GM18909 (cell line): ENCODE results near the gene HNMT.
"Not testable (repeated sequence)": the region's sequence is repeated elsewhere in the genome, so short reads cannot be mapped to it uniquely, and the experiment has no call there.

Source experiments
- ATAC-seq: cut with Tn5 transposase; IDR thresholded peaks from one replicate; pipeline ENCODE4 v1.9.1; 2021; ENCODE audit warnings: mild to moderate bottlenecking; ENCODE audit not compliant: unreplicated experiment, poor library complexity

The HNMT gene

DNA sequence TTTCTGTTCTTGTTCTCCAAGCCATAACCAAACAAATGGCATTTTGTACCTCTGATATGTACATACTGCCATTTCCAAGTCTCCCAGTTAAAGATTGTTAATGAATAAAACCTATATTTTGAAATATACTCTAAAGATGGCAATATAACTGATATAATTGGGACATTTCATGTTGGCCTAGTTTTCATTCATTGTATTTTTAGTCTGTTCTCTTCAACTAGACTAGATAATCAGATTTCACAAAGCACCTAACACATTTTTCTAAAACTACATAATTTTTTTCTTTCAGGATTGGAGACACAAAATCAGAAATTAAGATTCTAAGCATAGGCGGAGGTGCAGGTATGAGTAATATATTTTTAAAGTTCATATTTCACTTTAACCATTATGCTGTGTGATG lies 5.6 kb downstream of the HNMT start:
- no peak for ATAC-seq

DNA sequence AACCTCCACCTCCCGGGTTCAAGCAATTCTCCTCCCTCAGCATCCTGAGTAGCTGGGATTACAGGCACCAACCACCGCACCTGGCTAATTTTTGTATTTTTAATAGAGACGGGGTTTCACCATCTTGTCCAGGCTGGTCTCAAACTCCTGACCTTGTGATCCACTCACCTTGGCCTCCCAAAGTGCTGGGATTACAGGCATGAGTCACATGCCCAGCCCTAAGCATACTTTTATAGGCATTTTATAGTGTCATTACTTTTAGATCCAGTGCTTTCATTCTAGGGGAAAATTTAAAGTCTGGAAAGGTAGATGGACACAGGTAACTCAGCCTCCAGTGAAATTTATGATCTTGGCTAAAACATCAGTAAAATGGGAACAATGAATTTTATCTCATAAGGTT lies 7.0 kb downstream of the HNMT start:
- ATAC-seq, result not testable (repeated sequence)

- ATAC-seq, result no peak
Observed at GRCh38 chr2:137973280-137973679, 9.0 kb downstream of the HNMT start.

GRCh38 chr2:137975280-137976271 lies 11.3 kb downstream of the HNMT start:
- no peak for ATAC-seq

DNA sequence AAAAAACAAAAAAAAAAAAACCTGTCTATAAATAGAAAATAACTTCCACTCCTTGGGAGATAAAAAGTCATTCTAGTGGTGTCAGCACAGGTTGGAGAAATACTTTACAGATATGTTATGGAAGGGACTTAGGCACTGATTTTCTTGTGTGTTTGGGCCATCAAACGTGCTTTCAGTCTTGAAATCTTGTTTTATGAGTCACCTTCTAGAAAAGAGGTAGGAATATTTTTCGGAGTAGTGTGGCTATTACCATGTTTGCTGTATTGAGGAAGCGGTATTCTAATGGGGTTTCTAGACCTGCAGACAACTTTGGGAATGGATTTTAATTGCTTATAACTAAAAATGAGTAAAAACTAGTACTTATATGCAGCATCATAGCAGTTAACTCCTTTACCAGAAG lies 12.0 kb downstream of the HNMT start:
- ATAC-seq, result no peak

DNA sequence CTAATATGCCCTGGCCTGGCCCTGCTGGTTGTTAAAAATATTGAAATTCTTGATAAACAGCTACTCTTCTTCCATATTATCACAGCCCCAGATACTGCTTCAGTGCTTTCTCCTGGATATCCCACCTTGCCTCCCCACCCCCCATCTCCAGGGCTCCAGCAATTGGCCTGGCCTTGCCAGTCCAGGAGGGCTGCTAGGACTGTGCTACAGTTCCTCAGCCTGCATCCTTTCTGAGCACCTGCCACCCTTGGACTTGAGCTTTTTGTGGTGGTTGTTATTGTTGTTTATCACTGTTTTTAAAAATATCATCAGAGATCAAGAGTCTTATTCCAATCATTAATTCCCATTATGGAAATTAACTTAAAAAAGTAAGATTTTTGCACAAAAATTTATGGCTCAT lies 13.5 kb downstream of the HNMT start:
- ATAC-seq, result no peak

GRCh38 chr2:137980459-137980858 lies 16.2 kb downstream of the HNMT start:
- no peak for ATAC-seq

DNA sequence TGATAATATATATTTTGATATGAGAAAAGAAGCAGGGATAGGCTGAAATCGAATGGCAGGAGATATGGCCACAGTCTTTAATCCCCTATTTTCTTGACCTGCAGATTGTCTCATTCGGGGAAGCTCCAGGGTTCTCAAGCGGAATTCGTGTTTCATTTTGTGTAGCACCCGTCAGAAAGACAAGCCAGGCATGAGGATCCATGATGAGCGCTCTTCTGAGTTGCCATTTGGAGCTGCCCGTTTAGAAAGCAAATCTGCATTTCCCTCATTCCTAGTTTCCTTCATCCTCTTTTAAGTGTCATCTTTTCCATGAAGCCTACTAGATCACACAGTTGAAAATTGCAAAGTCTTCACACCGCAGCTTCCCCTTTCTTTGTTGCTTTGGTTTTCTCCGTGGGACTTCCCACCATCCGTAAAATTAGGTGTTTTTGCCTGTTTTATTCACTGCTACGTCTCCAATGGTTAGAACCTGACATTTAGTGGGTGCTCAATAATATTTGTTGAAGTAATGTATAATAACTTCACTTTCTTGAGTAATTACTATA lies 16.9 kb downstream of the HNMT start:
- ATAC-seq, result no peak

GRCh38 chr2:137983581-137983980 lies 19.3 kb downstream of the HNMT start:
- no peak for ATAC-seq

DNA sequence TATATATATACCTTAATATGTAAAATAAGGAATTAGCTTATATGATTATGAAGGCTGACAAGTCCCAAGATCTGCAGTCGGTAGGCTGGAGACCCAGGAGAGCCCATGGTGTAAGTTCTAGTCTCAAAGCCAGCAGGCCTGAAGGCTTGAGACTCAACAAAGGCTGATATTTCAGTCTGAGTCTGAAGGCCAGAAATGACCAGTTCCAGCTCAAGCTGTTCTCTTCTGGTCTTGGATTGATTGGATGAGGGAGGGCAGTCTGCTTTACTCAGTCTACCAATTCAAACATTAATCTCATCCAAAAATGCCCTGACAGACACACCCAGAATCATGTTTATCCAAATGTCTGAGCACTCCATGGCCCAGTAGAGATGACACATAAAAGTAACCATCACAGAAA lies 22.0 kb downstream of the HNMT start:
- no peak for ATAC-seq

DNA sequence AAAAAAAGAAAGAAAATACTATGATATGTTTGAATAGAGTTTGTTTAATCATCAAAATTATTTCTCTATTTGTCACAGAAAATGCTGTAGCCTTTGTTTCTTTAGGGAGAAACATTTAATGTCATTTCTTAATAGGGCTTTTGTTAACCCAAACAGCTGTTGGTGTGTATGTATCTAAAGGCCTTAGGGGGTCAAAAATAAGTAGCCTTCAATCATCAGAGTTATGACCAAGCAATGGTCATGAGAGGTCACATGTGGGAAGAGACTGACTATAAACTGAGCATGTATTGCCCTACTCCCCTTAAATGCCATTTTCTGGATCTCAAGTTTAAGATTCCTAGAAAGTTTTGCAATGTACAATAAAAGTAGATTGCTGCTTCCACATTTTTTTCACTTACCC lies 22.7 kb downstream of the HNMT start:
- ATAC-seq, result no peak

DNA sequence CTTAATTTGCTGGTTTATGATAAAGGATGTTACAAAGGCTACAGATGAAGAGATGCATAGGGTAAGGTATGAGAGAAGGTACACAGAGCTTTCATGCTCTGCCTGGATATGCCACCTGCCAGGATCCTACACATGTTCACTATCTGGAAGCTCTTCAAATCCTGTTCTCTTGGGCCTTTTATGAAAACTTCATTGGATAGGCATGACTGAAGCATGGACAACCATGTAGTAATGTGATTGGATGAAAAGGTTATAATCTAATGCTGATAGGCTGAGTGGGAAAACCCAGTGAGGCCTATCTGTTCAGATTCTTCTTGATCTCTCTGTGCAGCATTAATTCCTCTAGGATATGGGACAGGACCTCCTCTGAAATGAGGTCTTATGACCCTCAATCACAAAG lies 26.8 kb downstream of the HNMT start:
- ATAC-seq, result no peak

DNA sequence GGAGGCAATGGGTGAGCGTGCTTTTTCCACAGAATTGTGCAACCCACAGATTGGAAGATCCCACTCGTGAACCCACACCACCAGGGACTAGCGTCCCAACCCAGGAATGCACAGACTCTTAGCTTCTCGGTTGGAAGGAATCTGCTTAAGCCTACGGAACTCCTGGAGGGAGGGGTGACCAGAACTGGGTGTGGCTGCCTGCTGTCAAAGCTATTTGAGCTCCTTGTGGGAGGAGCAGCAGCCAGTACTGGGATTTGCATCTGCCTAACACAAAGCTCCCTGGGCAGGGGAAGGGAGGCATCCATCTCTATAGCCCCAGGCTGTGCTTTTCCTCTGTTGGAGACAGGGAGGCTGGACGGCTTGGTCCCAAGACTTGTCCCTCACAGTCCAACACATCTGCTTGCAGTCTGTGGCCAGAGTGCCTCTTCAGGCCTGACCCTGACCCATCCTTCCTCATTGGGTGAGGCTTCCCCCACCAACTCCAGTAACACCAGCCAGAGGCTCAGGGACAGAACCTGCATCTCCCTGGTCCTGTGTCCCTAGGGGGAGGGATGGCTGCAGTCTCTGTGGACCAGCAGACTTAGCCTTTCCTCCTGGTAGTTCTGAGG lies 27.9 kb downstream of the HNMT start:
- ATAC-seq, result no peak

DNA sequence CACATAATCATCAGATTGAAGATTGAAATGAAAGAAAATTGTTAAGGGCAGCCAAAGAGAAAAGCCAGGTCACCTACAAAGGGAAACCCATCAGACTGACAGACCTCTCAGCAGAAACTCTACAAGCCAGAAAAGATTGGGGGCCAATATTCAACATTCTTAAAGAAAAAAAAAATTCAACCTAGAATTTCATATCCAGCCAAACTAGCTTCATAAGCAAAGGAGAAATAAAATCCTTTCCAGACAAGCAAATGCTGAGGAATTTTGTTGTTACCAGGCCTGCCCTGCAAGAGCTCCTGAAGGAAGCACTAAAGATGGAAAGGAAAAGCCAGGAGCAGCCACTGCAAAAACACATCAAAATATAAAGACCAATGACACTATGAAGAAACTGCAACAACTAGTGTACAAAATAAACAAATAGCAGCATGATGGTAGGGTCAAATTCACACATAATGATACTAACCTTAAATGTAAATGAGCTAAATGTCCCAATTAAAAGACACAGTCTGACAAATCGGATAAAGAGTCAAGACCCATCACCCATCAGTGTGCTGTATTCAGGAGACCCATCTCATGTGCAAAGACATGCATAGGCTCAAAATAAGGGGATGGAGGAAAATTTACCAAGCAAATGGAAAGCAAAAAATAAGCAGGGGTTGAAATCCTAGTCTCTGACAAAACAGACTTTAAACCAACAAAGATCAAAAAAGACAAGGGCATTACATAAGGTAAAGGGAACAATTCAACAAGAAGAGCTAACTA lies 29.6 kb downstream of the HNMT start:
- ATAC-seq, result not testable (repeated sequence)

DNA sequence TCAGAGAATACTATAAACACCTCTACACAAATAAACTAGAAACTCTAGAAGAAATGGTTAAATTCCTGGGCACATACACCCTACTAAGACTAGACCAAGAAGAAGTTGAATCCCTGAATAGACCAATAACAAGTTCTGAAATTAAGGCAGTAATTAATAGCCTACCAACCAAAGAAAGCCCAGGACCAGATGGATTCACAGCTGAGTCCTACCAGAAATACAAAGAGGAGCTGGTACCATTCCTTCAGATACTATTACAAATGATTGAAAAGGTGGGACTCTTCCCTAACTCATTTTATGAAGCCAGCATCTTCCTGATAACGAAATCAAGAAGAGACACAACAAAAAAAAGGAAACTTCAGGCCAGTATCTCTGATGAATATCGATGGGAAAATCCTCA lies 31.1 kb downstream of the HNMT start:
- ATAC-seq, result not testable (repeated sequence)

GRCh38 chr2:137996158-137996557 lies 31.9 kb downstream of the HNMT start:
- not testable (repeated sequence) for ATAC-seq

- no peak for ATAC-seq
Observed at GRCh38 chr2:137997733-137998132, 33.5 kb downstream of the HNMT start.

- no peak for ATAC-seq
Observed at GRCh38 chr2:137998503-137998902, 34.2 kb downstream of the HNMT start.

GRCh38 chr2:137999273-137999672 lies 35.0 kb downstream of the HNMT start:
- no peak for ATAC-seq

DNA sequence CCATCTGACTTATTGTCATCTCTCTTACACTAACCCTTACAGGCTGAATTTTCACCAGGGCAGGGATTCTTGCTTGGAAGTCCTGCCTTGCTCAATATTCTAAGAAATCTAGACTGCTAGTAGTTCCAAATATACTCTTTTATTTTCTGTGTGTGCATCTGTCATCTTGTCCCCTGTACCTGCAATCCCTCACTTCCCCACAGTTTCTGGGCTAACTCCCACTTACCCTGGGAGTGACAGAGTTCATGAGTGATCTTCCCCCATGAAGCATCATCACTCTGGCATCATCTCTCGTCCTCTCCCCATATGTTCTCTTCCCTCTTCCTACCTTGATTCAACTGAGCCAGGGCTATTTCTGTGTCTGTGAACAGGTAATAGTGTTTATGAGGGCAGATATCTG lies 35.7 kb downstream of the HNMT start:
- no peak for ATAC-seq

DNA sequence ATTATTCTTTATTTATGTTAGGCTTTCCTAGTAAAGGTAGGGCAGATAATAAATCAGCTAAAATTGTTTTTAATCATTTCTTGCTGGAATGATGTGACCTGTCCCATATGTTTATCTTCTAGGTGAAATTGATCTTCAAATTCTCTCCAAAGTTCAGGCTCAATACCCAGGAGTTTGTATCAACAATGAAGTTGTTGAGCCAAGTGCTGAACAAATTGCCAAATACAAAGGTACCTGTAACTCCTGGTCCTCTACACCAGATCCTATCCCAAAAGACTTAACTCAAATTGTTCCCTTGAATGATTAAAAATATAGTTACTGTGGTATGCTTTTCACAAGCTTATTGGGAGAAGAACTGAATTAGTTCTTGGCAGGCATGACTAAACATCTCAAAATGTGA lies 36.5 kb downstream of the HNMT start:
- ATAC-seq, result no peak
